ENCODE data around the gene CIB2. TPM values are rescaled to one million over a fixed set of nuclear protein-coding genes. Genes with fewer than 3 reads are reported as not detected.

Gene CIB2
- total and polyA plus RNA-seq, 9 donors = 1.7 to 12.4 (median 8.8) TPM

GRCh38 chr15:78104566-78105475, 26.4 kb downstream of the CIB2 start:
- Histone ChIP-seq H3K4me1 (ENCODE audit: insufficient read depth) (no peaks in the 10 kb centered on the region), H3K9me3 (no peaks in the 10 kb centered on the region), H3K4me3 (no peak overlapping the region), H3K27ac (no peak overlapping the region), H3K27me3 (no peaks in the 10 kb centered on the region), H3K36me3 (no peaks in the 10 kb centered on the region)
- DNase-seq = no peak
- WGBS, 3 donors = 80 to 87% (median 82%) methylated on average over 12 of the region's 12 CpGs
- intact Hi-C loops (cut with DNase I) = loop anchor here in 1 of 4 donors (5.0 kb wide), 1 partner anchor 138 kb away; no protein-coding TSS in a partner anchor
- TF ChIP-seq EP300 (IDR thresholded peaks at IDR 0.05) (no peak), POLR2A (IDR thresholded peaks at IDR 0.05) (no peak), CTCF (IDR thresholded peaks at IDR 0.05) (no peak)

- Histone ChIP-seq H3K9me3 (no peaks in the 10 kb centered on the region), H3K27ac (no peak overlapping the region), H3K27me3 (no peaks in the 10 kb centered on the region), H3K4me3 (no peak overlapping the region), H3K4me1 (ENCODE audit: insufficient read depth) (no peaks in the 10 kb centered on the region), H3K36me3 (no peaks in the 10 kb centered on the region)
- DNase-seq = no peak
- WGBS, 3 donors = 92 to 99% (median 97%) methylated on average over 4 of the region's 4 CpGs
- intact Hi-C loops (cut with DNase I) = no loop called here
- TF ChIP-seq POLR2A (IDR thresholded peaks at IDR 0.05) (no peak), EP300 (IDR thresholded peaks at IDR 0.05) (no peak), CTCF (IDR thresholded peaks at IDR 0.05) (no peak)
Measured at GRCh38 chr15:78104119-78104479, 27.1 kb downstream of the CIB2 start.

- no peak overlapping the region for H3K4me3 ChIP-seq
- DNase-seq = no peak
- no peaks in the 10 kb centered on the region for H3K4me1 ChIP-seq (ENCODE audit: insufficient read depth)
- no peaks in the 10 kb centered on the region for H3K36me3 ChIP-seq
- intact Hi-C loops (cut with DNase I) = no loop called here
- H3K9me3 ChIP-seq = no peaks in the 10 kb centered on the region
- H3K27ac ChIP-seq = no peak overlapping the region
- 90 to 92% (median 92%) methylated on average over 12 of the region's 12 CpGs for WGBS, 3 donors
- no peak for TF ChIP-seq CTCF (IDR thresholded peaks at IDR 0.05)
- TF ChIP-seq POLR2A (IDR thresholded peaks at IDR 0.05) = no peak
- TF ChIP-seq EP300 (IDR thresholded peaks at IDR 0.05) = no peak
- H3K27me3 ChIP-seq = no peaks in the 10 kb centered on the region
Measured at GRCh38 chr15:78103406-78104118, 27.7 kb downstream of the CIB2 start.

GRCh38 chr15:78102741-78103140, 28.5 kb downstream of the CIB2 start:
- Histone ChIP-seq H3K36me3 (no peaks in the 10 kb centered on the region), H3K9me3 (no peaks in the 10 kb centered on the region), H3K27me3 (no peaks in the 10 kb centered on the region), H3K27ac (no peak overlapping the region), H3K4me1 (ENCODE audit: insufficient read depth) (no peaks in the 10 kb centered on the region), H3K4me3 (no peak overlapping the region)
- DNase-seq = no peak
- intact Hi-C loops (cut with DNase I) = no loop called here
- 85 to 88% (median 86%) methylated on average over 6 of the region's 6 CpGs for WGBS, 3 donors
- no peak for TF ChIP-seq CTCF (IDR thresholded peaks at IDR 0.05)
